GM21447 (cell line): ENCODE data around the gene DDX56.
"Not testable (repeated sequence)": the region's sequence is repeated elsewhere in the genome, so short reads cannot be mapped to it uniquely, and the experiment has no call there.

ENCODE experiments used
- ATAC-seq: cut with Tn5 transposase; IDR thresholded peaks from one replicate; pipeline ENCODE4 v1.9.1; 2021; ENCODE audit not compliant: unreplicated experiment

DDX56 gene

DNA sequence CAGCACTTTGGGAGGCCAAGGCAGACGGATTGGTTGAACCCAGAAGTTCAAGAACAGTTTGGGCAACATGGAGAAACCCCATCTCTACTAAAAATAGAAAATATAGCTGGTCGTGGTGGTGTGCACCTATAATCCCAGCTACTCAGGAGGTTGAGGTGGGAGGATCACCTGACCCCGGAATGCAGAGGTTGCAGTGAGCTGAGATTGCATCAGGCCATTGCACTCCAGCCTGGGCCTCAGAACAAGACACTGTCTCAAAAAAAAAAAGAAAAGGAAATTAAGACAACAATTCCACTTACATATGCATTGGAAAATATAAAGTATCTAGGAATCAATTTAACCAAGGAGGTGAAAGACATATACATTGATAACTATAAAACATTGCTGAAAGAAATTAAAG, 25.5 kb upstream of the DDX56 start:
- no peak for ATAC-seq

DNA sequence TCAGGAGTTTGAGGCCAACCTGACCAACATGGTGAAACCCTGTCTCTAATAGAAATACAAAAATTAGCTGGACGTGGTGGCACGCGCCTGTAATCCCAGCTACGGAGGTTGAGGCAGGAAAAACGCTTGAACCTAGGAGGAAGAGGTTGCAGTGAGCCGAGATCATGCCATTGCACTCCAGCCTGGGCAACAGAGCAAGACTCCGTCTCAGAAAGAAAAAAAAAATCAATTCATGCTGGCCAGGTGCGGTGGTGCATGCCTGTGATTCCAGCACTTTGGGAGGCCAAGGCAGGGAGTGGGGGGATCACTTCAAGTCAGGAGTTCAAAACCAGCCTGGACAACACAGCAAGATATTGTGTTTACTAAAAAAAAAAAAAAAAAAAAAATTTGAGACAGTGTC, 23.5 kb upstream of the DDX56 start:
- not testable (repeated sequence) for ATAC-seq

DNA sequence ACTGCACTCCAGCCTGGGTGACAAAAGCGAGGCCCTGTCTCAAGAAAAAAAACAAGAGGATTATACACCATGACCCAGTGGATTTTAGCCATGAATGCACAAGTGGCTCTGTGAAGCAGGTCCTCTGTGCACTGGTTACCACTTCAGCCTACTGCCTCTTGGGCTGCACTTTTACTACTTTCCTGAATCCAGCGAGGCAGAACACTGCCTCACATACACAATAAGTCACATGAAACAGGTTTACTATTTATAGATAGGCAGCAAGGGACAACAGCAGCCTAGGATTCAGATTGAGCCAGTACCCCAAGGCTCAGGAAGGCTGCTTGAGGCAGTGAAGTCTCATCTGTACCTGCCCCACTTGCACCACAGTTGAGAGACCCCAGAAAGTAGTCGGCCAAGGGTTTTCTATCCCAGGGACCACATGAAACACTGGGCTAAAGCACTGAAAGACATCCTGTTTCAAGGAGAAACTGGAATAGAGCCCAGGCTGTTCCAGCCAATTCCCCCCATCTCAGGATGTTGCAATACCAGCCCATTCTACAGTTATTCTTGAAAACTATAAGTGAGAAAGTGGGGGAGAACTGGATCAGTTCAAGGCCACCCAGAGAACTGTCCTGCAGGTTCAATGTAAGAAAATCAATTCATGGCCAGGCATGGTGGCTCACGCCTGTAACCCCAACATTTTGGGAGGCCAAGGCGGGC, 22.4 kb upstream of the DDX56 start:
- ATAC-seq, result no peak

DNA sequence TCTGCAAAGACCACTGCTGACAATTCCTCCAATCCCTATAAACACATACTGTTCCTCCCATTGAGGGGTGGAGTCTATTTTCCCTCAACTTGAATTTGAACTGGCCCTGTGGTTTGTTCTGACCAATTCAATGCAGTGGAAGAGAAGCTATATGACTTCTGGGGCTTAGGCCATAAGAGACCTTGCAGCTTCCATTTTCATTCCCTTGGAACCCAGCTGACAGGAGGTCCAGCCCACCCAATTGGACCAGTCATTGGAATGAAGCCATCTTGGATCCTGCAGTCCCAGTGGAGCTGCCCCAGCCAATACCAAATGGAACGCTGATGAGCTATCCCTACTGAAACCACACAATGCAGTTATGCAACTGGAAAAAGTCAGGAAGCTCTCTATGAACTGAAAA, 17.2 kb upstream of the DDX56 start:
- no peak for ATAC-seq

DNA sequence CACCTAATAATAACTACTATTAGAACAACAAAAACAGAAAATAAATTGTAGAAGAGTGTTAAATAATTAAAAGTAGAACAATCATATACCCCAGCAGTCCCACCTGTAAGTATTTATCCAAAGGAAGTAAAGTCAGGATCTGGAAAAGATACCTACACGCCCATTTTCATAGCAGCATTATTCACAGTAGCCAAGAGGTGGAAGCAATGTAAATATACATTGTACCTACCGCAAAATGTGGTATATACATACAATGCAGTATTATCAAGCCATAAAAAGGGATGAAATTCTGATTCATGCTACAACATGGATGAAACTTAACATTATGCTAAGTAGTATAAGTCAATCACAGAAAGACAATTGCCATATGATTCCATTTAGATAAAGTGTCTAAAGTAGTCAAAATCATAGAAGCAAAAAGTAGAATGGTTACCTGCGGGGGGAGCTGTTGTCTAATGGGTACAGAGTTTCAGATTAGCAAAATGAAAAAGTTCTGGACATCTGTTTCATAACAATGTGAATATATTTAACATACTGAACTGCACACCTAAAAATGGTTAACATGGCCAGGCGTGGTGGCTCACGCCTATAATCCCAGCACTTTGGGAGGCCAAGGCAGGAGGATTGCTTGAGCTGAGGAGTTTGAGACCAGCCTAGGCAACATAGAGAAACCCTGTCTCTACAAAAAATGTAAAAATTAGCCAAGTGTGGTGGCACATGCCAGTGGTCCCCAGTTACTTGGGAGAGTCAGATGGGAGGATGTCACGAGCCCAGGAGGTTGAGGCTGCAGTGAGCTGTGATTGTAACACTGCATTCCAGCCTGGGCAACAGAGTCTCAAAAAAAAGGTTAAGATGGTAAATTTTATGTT, 14.4 kb upstream of the DDX56 start:
- peak; percentile 77 for ATAC-seq

DNA sequence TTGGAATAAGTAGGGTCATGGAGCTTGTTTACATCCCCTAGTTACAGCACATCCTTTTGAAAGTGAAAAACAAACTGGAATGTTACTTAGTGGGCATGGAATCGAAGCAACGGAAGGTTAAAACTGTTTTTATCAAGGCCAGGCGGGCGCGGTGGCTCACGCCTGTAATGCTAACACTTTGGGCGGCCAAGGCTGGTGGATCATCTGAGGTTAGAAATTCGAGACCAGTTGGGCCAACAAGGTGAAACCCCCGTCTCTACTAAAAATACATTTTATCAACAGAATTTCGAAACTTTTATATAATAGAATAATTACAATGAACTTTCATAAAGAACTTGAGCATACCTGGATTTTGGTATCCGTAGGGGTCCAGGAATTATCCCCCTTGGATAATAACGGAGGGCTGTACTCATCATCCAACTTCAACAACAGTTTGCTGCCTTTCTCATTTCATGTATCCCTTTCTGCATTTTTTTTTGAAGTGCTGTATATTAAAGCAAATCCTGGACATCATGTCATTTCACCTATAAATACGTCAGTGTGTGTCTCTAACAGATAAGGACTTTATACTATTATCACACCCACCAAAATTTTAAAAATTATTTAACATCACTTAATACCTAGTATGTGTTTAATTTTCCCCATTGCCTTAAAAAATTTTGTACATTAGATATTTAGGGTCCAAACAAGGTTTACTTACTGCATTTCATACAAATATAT, 9.6 kb upstream of the DDX56 start:
- ATAC-seq, result no peak

DNA sequence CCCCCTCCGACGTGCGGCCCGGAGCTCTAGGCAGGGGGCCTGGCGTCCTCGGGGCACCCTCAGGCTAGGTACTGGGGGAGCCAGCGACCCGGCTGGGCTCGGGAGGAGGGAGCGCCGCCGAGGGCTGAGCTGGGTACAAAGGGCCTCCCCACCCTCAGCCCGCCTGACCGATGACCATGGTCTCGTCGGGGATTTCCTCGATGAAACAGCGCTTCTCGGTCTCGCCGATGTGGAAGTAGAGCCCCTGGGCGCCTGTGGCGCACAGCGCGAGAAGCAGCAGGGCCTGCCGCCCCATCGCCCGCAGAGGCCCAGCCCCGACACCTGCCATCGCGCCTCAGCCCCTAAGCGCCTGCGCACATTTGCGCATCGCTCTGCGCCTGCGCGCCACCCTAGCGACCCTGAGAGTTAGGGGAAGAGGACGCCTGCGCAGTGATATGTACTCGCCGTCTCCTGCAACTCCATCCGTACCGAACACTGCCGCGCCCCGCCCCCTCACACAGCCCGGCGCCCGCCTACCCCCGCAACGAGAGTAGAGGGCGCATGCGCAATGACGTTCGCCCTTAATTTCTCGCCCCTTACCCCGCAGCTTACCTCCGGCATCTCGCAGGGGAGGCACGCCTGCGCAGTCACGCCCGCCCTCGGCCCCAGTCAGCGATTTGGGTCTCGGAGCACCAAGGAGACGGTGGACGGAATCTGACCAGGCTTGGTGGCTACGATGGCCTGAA, 8.3 kb upstream of the DDX56 start, which contains the start of gene TMED4:
TMED4 (minus strand) TSS at position 353 of the 725 bp plus-strand sequence; CDS start at position 328, 25 bp downstream.
- peak; percentile 83 for ATAC-seq

DNA sequence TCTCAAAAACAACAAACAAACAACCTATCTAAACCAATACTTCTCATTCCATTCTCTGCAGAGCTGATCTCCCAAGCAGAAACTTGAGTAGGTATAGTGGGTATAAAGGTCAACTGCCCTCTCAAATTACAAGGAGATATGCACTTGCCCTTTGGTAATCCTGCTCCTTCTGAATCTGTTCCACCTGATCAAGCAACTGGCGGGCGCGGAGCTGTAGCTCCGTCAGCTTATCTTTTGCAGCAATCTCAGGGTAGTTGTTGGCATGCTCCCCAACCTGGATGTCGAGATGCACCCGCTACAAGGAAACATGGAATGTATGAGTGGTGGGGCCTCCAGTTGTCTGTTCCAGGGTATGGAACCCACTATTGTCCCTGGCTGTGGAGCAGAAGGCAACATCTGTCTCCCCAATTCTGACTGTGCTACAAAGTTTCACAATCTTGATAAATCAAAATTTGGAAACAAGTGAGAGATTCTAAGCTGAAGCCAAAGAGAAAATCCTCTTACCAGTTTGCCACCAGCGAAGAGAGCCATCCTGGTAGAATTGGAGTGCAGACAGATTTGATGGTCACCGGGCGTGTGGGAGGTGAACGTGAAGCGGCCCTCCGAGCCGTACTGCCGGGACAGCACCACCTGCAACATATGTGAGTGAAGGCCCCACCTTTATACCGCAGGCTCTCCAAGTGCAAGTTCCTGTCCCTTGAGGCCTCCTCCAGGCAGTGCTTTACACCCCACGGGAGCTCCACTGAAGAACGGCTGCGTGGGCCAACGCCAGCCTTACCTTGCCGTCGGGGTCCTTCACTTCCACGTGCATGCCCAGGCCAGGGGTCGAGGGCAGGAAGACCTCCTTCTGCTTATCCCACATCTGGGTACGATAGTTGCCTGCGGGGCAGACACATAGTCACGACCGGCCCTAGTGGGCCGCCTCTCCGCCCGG, 7.5 kb upstream of the DDX56 start:
- ATAC-seq, result peak; percentile 41

DNA sequence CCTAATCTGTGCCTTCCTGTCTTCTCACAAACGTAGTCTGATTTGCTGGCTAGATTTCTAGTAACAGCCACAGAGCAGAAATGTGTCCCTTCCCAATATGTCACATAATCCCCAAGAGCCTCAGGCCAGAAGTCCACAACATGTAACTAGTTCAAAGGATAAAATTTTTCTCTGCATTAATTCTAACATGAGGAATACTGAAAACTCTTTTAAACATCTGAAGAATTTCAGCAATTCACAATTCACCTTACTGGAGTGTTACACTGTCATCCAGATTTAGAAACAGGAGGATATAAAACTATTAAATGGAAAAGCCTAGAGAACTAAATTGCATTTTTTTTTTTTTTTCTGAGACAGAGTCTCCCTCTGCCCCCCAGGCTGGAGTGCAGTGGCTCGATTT, 2.5 kb upstream of the DDX56 start:
- no peak for ATAC-seq

DNA sequence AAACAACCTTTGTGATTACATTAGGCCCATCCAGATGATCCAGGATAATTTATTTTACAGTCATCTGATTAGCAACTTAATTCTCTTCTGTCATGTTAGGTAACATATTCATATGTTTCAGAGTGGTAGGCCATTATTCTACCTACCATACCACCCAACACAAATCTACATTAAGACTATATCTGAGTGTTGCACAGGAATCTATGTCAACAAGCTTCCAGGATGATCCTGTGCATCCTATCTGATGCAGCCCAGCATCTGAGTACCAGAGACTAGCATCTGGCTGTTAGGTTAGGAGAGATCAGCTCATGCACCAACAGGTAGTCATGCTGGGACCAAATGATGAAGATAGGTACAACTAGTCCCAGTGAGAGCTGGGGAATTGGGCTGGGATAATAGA, 1.3 kb upstream of the DDX56 start:
- ATAC-seq, result no peak

DNA sequence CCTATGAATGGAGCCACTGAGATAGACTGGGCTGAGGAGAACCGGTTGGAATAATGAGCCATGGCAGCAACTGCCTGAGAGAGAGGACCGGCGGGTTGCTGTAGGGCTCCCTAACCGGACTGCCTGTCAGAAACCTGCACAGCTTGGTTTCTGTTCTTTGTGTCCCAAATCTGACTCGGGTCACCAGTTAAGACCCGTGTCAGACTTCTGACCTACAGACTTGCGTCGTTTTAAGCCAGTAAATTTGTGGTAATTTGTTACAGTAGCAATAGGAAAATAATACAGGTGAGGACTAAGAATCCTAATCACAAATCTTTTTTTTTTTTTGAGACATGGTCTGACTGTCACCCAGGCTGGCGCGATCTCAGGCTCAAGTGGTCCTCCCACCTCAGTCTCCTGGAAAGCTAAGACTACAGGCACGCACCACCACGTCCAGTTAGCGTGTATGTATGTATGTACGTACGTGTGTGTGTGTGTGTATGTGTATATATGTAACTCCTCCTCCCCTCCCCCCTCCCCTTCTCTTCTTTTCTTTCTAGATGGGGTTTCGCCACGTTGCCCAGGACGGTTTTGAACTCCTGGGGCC, 672 bp upstream of the DDX56 start:
- no peak for ATAC-seq

DNA sequence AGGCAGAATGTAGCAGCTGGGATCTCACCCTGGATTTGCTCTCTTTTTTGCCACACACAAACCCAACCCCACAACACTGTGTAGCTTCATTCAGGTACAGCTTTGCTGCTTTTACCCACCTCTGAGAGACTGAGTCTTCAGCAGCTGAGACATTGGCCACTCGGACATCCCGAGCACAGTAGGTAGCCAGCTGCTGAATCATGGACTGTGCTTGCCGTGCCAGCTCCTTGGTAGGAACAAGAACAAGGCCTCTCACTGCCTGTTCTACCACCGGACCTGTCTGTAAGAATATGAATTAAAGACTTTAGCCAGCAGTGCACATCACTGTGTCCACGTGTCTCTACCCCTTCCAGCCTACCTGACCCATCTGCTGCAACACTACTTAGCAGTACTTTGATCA, 937 bp downstream of the DDX56 start:
- no peak for ATAC-seq

DNA sequence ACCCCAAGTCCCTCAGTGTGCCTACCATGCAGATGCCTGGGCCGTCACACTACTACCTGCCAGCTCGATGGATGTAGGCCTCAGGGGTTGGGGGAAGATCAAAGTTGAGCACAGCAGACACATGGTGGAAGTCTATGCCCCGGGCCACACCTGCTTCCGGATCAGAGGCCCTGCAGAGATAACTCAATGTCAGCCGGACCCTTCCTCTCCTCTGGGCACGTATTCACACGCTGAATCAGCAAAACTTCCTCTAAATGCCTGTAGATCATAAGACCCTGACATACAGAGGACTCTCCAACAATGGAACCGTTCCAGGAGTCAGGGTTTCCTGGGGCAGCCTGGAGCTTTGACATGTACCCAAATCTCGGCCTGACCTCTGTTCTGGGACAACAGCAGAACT, 3.7 kb downstream of the DDX56 start:
- no peak for ATAC-seq

DNA sequence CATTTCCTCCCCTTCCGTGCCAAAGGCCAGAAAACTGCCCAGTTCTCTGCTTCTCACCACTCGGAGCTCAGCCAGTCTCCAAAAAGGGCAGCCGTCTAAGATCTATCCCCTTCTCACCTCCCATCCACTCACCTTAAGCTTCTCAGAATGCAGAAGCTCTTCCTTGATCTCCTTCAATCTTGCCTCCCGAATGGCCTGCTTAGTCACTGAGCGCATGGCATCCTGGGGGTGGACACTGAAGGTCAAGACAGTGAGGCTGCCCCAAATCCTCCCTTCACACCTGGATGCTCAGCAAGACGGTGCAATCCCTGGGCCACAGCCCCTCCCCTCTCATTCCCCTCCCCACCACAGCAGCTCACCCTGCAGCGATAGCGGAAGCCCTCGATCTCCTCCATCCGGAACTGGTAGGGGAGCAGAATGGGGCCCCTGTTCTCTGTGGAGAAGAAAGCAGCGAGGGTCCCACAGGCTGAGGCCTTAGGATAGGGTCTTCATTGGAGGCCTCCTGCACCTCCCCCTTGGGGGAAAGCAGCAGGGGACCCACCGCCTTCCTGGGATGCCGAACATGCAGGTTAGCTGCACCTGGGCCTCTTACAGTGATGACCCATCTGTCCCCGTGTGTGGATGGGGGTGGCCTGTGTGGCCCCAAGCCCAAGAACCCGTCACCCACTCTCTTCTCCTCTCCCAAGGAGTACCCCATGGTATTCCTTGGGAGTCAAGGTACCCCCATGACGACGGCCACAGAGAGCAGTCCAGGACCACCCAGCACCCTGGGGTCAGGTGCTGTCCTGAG, 4.7 kb downstream of the DDX56 start:
- ATAC-seq, result no peak

DNA sequence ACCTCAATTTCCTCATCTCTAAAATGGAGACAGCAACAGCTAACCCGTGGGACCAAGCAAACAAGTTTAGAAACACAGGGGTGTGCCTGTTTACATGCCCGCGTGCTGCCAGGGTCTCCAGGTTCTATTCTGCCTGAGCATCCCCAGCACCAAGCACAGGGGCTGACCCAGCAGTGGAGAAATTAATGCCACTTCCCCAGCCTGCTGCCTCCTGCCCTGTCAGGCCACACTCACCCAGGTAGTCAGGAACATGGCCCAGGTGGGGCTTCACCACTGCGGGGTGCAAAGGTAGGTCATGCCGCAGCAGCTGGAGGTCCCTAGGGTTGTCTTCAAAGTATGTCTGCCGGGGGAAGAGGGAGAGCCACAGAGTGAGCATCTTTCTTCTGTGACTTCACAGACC, 5.8 kb downstream of the DDX56 start:
- ATAC-seq, result no peak

DNA sequence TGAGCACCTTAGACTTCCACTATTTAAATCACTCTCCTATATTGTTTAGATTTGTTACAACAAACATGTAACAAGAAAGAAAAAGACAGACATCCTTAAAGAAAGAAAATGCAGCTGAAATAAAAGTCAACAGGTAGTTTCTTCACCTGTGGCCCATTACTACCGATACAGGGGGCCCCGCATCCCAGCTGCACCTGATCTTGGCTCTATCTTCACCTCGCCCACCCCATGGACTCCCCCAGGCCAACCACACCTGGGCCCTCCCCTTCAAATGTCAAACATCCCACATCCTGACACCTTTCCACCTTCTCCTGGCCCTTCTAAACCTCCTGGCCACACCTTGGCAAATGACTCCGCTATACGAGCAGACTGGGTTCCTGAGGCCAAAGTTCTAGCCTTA, 7.0 kb downstream of the DDX56 start:
- no peak for ATAC-seq

DNA sequence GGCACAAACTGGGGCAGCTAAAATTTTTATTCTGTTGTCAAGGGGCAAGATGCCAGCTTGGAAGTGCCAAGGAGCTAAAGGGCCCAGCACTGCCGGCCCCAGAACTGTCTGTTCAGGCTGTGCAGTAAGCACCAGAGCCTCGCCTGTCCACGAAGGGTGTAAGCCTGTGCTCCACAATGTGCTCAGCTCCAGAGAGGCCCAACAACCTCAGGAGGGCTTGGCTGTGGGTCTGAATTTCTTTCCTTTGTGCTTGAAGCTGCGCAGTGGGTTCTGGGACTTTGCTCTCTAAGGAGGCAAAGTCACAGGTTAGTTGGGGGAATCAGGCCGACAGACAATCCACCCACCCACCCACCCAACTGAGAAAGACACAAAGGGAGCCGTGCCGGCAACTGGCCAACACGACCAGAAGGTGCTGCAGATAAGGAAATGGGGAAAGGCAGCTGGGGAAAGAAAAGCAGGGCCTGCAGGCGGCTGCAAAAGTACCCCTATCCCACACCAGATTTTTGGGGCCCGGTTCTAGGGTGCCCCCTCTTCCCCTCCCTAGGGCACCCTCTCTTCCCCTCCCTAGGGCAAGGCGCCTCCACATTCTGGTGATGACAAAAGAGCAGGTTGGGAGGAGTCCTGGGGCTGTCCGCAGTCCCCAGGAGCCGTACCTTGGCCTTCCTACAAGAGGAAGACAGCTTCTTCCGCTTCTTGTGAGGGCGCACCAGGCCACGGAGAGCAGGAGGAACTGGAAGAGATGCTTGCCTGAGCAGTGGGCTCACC, 7.7 kb downstream of the DDX56 start:
- peak; percentile 32 for ATAC-seq
